GM10847 (cell line): ENCODE measurements around the gene UBE2B.

Source experiments
- POLR2A ChIP-seq: IDR thresholded peaks from 2 replicates; pipeline ENCODE4 v1.6.1; 2011; ENCODE audit not compliant: insufficient read length; ENCODE audit errors: extremely low read depth

The UBE2B gene

DNA sequence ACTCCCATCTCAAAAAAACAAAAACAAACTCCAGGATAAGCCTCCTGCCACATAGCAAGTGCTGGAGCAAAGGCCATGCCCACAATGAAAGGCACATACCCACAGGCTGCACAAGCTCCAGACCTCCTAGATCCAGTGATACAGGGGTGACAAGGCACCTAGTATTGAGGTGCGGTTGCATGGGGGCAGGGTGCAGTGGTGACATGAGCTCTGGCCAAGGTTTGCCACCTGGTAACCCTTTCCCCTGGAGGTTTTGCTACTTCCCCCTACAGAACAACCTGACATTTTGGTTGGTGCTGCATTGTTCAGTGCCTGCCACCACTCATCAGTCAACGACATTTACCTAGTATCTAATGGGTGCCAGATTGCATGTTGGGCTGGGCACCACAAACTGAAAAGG lies 25.8 kb downstream of the UBE2B start:
- TF ChIP-seq POLR2A = no peak

DNA sequence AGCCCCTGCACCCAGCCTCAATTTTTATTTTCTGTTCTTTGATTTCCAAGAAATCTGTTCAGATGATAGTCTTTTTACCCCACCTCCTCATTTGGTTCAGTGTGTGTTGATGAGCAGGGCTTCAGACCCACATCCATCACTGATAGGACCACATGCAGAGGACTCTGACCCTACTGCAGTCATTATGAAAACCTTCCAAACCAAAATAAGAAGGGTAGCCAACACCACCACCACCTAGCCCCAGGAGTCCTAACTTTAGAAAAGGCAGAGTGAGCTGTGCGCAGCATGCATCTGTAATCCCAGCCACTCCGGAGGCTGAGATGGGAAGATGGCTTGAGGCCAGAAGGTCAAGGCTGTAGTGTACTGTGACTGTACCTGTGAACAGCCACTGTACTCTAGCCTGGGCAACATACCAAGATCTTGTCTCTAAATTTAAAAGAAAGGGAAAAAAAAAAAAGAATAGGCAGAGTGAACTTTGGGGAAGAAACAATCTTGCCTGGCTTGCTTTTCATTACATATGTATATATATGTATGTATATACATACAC lies 27.3 kb downstream of the UBE2B start:
- no peak for TF ChIP-seq POLR2A

GRCh38 chr5:134403951-134404350 lies 32.6 kb downstream of the UBE2B start:
- no peak for TF ChIP-seq POLR2A

DNA sequence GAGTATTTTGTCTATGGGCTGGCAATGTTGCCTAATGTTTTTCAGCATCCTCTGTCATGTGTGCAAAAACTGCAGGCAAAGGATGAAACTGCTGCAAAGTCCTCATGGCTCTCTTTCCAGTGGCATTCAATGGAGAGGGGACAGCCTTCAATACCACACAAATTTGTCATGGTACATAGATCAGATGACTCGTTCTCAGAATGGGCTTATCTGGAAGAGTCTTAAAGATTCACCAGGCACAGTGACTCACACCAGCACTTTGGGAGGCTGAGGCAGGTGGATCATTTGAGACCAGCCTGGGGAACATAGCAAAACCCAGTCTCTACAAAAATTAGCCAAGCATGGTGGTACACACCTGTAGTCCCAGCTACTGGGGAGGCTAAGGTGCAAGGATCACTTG lies 35.0 kb downstream of the UBE2B start:
- no peak for TF ChIP-seq POLR2A

DNA sequence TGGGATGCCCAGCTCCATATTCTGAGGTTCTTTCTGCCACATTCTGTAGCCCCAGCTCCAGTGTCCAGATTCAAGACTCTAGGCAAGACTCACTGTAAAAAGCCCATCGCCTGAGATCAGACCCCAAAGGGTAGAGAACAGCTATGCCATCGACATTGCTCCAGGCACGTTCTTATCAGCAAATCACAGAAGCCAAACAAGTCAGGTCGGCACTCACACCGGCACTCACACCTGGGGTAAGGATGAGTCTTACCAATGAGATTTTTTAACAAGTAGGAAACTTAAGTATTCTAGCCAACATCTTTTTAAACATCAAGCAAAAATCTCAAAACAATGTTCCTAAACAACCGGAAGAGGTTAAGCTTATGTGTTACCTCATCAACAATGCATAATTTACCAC lies 38.0 kb downstream of the UBE2B start:
- no peak for TF ChIP-seq POLR2A

- TF ChIP-seq POLR2A = no peak
Observed at GRCh38 chr5:134410822-134411221, 39.5 kb downstream of the UBE2B start.

GRCh38 chr5:134411228-134411545 lies 39.8 kb downstream of the UBE2B start:
- TF ChIP-seq POLR2A = no peak

GRCh38 chr5:134411546-134412266 lies 40.3 kb downstream of the UBE2B start, which contains the start of gene CDKN2AIPNL:
TSS of gene CDKN2AIPNL (minus strand) at chr5:134411881. CDS start at chr5:134411854, 27 bp downstream.
- TF ChIP-seq POLR2A = peak; percentile 83

DNA sequence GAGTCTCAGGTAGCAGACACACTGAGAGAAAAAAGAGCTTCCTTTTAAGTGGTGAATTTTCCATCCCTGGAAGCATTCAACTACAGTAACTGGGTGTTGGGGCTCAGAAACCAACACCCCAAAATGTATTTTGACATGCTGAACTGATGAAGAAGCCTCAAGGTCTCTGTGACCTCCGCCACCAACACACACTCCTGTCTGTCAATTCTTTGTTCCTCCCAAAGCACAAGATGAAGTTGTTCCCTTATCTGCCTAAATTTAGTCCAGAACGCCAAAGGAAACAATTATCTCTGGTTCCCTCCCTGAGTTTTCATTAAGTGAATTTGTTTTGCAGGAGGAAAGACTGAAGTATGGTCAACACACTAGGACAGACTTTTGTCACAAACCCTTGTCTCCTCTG lies 41.7 kb downstream of the UBE2B start:
- TF ChIP-seq POLR2A = no peak

DNA sequence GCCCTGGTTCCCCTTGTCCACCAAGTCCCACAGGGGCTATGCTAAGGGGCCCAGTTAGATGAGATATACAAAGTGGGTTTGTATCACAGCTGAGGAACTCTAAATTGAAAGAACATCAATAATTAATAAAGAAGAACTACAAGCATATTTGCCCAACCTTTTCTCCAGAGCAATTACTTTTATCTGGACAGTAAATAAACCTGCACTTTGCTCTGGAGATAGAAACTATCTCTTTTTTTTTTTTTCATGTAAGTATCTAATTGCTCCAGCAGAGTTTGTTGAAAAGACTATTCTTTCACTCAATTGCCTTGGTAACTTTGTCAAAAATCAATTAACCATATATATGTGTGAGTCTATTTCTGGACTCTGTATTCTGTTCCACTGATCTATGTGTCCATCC lies 46.3 kb downstream of the UBE2B start:
- TF ChIP-seq POLR2A = no peak

GRCh38 chr5:134418958-134419357 lies 47.6 kb downstream of the UBE2B start:
- no peak for TF ChIP-seq POLR2A

DNA sequence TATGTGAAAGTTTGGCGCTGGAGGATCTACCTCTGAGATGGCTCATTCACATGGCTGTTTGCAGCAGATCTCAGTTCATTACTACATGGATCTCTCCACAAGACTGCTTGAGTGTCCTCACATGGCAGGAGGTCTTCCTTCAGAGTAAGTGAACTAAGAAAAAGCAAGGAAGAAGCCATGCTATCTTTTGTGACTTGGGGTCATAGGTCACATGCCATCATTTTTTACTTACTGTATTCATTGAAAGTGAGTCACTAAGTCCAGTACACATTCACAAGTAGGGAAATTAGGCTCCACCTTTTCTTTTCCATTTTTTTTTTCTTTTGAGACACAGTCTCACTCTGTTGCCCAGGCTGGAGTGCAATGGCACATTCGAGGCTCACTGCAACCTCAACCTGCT lies 49.0 kb downstream of the UBE2B start:
- TF ChIP-seq POLR2A = no peak

DNA sequence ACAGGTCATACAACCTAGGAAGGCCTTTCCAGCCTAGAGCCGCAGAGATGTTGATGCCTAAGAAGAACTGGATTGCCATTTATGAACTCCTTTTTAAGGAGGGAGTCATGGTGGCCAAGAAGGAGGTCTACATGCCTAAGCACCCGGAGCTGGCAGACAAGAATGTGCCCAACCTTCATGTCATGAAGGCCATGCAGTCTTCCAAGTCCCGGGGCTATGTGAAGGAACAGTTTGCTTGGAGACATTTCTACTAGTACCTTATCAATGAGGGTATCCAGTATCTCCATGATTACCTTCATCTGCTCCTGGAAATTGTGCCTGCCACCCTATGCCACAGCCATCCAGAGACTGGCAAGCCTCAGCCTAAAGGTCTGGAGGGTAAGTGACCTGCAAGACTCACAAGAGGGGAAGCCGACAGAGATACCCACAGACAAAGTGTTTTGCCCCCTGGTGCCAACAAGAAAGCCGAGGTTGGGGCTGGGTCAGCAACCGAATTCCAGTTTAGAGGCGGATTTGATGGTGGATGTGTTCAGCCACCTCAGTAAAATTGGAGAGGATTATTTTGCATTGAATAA lies 51.5 kb downstream of the UBE2B start:
- TF ChIP-seq POLR2A = no peak

- TF ChIP-seq POLR2A = no peak
Observed at GRCh38 chr5:134423376-134423775, 52.0 kb downstream of the UBE2B start.

- TF ChIP-seq POLR2A = no peak
Observed at GRCh38 chr5:134426361-134426760, 55.0 kb downstream of the UBE2B start.

DNA sequence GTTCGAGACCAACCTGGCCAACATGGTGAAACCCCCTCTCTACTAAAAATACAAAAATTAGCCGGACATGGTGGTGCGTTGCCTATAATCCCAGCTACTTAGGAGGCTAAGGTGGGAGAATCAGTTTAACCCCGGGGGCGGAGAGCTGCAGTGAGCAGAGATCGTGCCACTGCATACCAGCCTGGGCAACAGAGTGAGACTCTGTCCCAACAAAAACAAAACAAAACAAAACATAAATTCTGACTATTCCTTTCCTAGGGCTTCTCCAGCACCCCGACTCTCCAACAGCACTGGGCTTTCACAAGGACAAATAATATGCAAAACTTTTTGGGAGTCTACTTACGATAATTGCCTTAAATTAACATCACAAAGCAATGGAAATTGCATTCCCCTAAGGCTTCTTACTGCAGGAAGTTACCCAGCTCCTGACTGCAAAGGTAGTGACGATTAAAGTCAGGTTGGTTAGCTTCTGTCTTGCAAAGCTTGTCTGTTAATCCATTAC lies 56.2 kb downstream of the UBE2B start:
- TF ChIP-seq POLR2A = no peak
